MM.1S (cell line): ENCODE results near the gene MAP9.

Experiments used
- DNase-seq: peaks from one replicate; pipeline ENCODE4 v3.0.0-alpha.2; 2015
- H2AFZ ChIP-seq: fragments of 300-600 bp; sonication (generic); 2 replicates; pipeline ENCODE4 v1.6.0; 2016; ENCODE audit warnings: antibody characterized with exemption, low read length
- H3F3A ChIP-seq: fragments of 300-600 bp; sonication (generic); 2 replicates; pipeline ENCODE4 v1.6.1; 2016; ENCODE audit warnings: mild to moderate bottlenecking, antibody characterized with exemption, low read length, moderate library complexity, mixed read lengths; ENCODE audit not compliant: insufficient read depth
- H3K27ac ChIP-seq: fragments of 300-600 bp; sonication (generic); 2 replicates; pipeline ENCODE4 v1.5.1; 2016; ENCODE audit warnings: mild to moderate bottlenecking, low read length
- H3K27me3 ChIP-seq: fragments of 300-600 bp; sonication (generic); replicated peaks from 2 replicates; pipeline ENCODE4 v1.6.0; 2016; ENCODE audit warnings: low read length; ENCODE audit not compliant: insufficient read depth
- H3K36me3 ChIP-seq: fragments of 300-600 bp; sonication (generic); replicated peaks from 2 replicates; pipeline ENCODE4 v1.6.1; 2016; ENCODE audit warnings: mild to moderate bottlenecking, low read length, mixed read lengths; ENCODE audit not compliant: insufficient read depth
- H3K4me1 ChIP-seq: fragments of 300-600 bp; sonication (generic); 2 replicates; pipeline ENCODE4 v1.6.1; 2016; ENCODE audit warnings: low read length, mixed read lengths
- H3K4me2 ChIP-seq: fragments of 300-600 bp; sonication (generic); 2 replicates; pipeline ENCODE4 v1.6.0; 2016; ENCODE audit warnings: low read depth, low read length
- H3K4me3 ChIP-seq: fragments of 300-600 bp; sonication (generic); 2 replicates; pipeline ENCODE4 v1.5.1; 2016; ENCODE audit warnings: low read length, mixed read lengths
- H3K79me2 ChIP-seq: fragments of 300-600 bp; sonication (generic); 2 replicates; pipeline ENCODE4 v1.6.1; 2016; ENCODE audit warnings: mixed run types, low read length, mixed read lengths
- H3K9ac ChIP-seq: fragments of 300-600 bp; sonication (generic); 2 replicates; pipeline ENCODE4 v1.6.1; 2016; ENCODE audit warnings: low read length, mixed read lengths
- H3K9me2 ChIP-seq: fragments of 300-600 bp; sonication (generic); replicated peaks from 2 replicates; pipeline ENCODE4 v1.6.1; 2016; ENCODE audit warnings: mild to moderate bottlenecking, low read length, mixed read lengths; ENCODE audit not compliant: insufficient read depth
- H3K9me3 ChIP-seq: fragments of 300-600 bp; sonication (generic); replicated peaks from 2 replicates; pipeline ENCODE4 v1.6.1; 2016; ENCODE audit warnings: mild to moderate bottlenecking, low read length, mixed read lengths; ENCODE audit not compliant: insufficient read depth
- H4K20me1 ChIP-seq: fragments of 300-600 bp; sonication (generic); 2 replicates; pipeline ENCODE4 v1.6.1; 2016; ENCODE audit warnings: mild to moderate bottlenecking, low read length, moderate library complexity, mixed read lengths; ENCODE audit not compliant: insufficient read depth
- EZH2 ChIP-seq: fragments of 300-600 bp; sonication (generic); optimal IDR thresholded peaks from 2 replicates; pipeline ENCODE3; 2017; ENCODE audit warnings: low read depth, mild to moderate bottlenecking, antibody characterized with exemption, low read length, mixed read lengths
- EZH2phosphoT487 ChIP-seq: fragments of 300-600 bp; sonication (generic); IDR thresholded peaks from 2 replicates; pipeline ENCODE4 v1.6.1; 2018; ENCODE audit warnings: antibody characterized with exemption, low read length
- TF ChIP-seq, protein P1 (sequence below): fragments of 300-600 bp; sonication (generic); IDR thresholded peaks from 2 replicates; pipeline ENCODE4 v1.5.1; 2016; ENCODE audit warnings: antibody characterized with exemption, low read length, mixed read lengths

The MAP9 gene

DNA sequence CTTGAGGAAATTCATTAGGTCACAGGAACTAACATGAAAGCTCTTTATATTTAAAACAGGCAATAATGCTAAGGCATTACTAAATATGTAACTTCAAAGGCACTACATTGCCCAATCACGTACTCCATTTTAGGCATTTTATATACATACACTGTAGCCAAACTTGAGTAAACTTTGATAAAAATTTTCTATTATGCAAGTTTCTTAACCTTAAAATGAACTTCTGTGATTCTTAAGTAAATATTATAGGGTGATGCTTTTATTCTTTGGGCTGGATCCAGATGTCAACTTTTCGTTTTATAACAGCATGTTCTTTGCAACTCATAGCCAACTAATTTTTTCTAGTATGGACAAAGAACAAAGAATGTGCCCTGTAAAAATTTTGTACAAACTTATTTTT is 28.3 kb upstream of the MAP9 start:
- H3K79me2 ChIP-seq = no peaks in the 10 kb centered on the region
- H3K4me2 ChIP-seq = no peak overlapping the region

DNA sequence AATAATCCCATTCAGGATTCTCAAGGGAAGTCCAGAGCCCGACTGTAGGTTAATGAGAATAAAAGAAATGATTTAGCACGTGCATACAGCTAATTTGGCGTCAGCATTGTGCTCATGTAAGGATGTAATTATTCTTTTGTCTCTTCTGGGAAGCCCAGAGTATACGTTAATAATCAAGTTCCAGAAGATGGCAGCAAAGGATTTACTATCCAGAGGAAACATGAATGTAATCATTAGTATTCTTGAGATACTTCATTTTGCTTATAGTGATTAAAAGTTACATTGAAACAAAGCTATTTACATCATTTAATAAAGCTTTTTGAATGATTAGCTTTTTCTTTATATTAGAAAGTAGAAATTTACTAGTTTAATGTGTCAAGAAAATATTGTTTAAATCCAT is 27.1 kb upstream of the MAP9 start:
- no peaks in the 10 kb centered on the region for H4K20me1 ChIP-seq
- no peak for TF ChIP-seq EZH2
- TF ChIP-seq, protein P1, sequence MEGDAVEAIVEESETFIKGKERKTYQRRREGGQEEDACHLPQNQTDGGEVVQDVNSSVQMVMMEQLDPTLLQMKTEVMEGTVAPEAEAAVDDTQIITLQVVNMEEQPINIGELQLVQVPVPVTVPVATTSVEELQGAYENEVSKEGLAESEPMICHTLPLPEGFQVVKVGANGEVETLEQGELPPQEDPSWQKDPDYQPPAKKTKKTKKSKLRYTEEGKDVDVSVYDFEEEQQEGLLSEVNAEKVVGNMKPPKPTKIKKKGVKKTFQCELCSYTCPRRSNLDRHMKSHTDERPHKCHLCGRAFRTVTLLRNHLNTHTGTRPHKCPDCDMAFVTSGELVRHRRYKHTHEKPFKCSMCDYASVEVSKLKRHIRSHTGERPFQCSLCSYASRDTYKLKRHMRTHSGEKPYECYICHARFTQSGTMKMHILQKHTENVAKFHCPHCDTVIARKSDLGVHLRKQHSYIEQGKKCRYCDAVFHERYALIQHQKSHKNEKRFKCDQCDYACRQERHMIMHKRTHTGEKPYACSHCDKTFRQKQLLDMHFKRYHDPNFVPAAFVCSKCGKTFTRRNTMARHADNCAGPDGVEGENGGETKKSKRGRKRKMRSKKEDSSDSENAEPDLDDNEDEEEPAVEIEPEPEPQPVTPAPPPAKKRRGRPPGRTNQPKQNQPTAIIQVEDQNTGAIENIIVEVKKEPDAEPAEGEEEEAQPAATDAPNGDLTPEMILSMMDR = peak; percentile 36
- no peak for TF ChIP-seq EZH2phosphoT487

More for the DNA sequence above, 28.3 kb upstream of the MAP9 start:
- no peaks in the 10 kb centered on the region for H3K27me3 ChIP-seq
- no peak for TF ChIP-seq EZH2phosphoT487
- TF ChIP-seq EZH2 = no peak
- TF ChIP-seq, protein P1 = no peak
- H3K9me3 ChIP-seq = no peaks in the 10 kb centered on the region
- no peaks in the 10 kb centered on the region for H3F3A ChIP-seq
- no peak overlapping the region for H3K9ac ChIP-seq
- H3K36me3 ChIP-seq = no peaks in the 10 kb centered on the region; the same call in 1 of the 2 replicates
- H2AFZ ChIP-seq = no peak overlapping the region
- no peaks in the 10 kb centered on the region for H3K9me2 ChIP-seq
- no peak for DNase-seq
- H4K20me1 ChIP-seq = no peaks in the 10 kb centered on the region
- H3K4me3 ChIP-seq = no peak overlapping the region
- H3K27ac ChIP-seq = no peak overlapping the region
- peaks cover 7% of the 10 kb centered on the region; the same call in 1 of the 2 replicates for H3K4me1 ChIP-seq

DNA sequence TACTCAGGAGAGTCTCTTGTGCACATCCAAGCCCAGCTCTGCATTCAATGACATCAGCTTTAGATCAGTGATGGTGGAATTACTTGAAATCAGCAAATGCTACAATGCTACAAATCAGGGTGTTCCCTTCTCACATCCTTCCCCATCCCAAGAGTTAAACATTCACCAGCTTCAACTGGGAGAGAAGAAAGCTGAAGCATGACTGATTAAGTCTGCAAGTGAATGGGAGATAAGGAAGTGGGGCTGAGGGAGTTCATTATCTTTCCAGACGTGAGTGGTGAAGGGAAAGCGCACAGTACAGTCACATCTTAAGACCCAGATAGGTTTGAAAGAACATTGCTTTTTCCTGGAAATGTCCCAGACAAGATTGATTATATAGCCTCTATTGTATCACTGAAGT is 26.2 kb upstream of the MAP9 start:
- Histone ChIP-seq H3K79me2 (no peaks in the 10 kb centered on the region), H3K4me1 (no peaks in the 10 kb centered on the region), H3K9me3 (no peaks in the 10 kb centered on the region), H3K36me3 (no peaks in the 10 kb centered on the region), H4K20me1 (no peaks in the 10 kb centered on the region), H3K4me3 (no peak overlapping the region), H3K9ac (no peak overlapping the region), H3K27ac (no peak overlapping the region), H3F3A (no peaks in the 10 kb centered on the region), H3K4me2 (no peak overlapping the region), H2AFZ (no peak overlapping the region), H3K9me2 (no peaks in the 10 kb centered on the region), H3K27me3 (no peaks in the 10 kb centered on the region)
- no peak for DNase-seq
- TF ChIP-seq EZH2phosphoT487 (no peak), EZH2 (no peak)
- TF ChIP-seq, protein P1 = no peak

More for the DNA sequence above, 27.1 kb upstream of the MAP9 start:
- Histone ChIP-seq H3K36me3 (no peaks in the 10 kb centered on the region), H3K4me1 (peaks cover 5% of the 10 kb centered on the region; the same call in 1 of the 2 replicates), H3K9me2 (no peaks in the 10 kb centered on the region), H3K4me2 (no peak overlapping the region), H3K4me3 (no peak overlapping the region), H3K9ac (no peak overlapping the region), H3F3A (no peaks in the 10 kb centered on the region), H3K79me2 (no peaks in the 10 kb centered on the region), H3K27ac (no peak overlapping the region), H3K27me3 (no peaks in the 10 kb centered on the region), H2AFZ (no peak overlapping the region), H3K9me3 (no peaks in the 10 kb centered on the region)
- peak; percentile 64 for DNase-seq
